Measurements from ENCODE around the gene ARMC6. TPM values are rescaled to one million over a fixed set of nuclear protein-coding genes. Genes with fewer than 3 reads are reported as not detected.

Gene ARMC6
- total RNA-seq, 4 donors from 2014 or later: 12.0 to 32.3 (median 15.6) TPM

DNA sequence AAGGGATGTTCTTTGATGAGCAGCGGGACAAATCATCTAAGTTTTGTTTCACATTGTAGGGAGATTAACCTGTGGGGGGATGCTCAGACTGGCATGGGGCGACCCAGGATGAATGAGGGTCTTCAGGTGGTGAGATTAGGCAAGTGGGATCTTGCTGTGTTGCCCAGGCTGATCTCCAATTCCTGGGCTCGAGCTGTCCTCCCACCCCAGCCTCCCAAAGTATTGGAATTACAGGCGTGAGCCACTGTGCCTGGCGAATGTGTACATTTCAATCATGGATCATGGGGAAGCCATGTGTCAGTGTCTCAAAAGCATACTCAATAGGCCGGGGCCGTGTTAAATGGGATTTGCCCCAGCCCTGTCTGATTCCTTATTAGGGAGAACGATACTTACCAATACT lies 38.5 kb downstream of the ARMC6 start:
- no peaks in the 10 kb centered on the region for H3K36me3 ChIP-seq
- no peaks in the 10 kb centered on the region for H3K9me3 ChIP-seq
- intact Hi-C loops (cut with DNase I; ENCODE audit: low total_unique reads): no loop called here

DNA sequence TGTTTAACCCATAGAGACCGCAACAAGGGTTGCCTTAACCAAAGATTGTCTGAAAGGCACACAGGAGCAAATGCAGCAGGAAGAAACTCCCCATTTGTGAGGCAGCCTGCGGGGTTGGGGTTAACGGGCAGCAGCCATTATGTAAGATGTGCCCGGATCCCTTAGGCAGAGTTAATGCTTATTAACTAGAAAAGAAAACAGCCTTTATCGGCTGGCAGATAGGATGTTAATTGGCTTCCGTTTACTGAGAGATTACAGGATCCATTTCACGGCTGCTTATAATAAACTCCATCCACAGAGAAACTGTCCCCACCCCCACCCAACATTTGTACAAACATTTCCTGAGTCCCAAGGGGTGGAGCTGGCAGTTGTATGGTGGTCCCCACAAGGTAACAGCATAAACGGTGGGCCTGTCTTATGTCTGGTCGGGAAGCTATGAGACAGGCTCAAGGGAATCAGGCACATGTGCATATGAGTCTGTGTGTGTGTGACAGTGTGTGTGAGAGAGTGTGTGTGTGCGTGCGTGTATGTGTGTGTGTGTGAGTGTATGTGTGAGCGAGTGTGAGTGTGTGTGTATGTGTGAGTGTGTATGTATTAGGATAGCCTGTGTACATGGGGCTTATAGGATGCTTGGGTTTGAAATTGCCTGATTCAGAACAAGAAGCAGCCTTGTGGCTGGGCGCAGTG lies 40.9 kb downstream of the ARMC6 start:
- TF ChIP-seq, protein P1, sequence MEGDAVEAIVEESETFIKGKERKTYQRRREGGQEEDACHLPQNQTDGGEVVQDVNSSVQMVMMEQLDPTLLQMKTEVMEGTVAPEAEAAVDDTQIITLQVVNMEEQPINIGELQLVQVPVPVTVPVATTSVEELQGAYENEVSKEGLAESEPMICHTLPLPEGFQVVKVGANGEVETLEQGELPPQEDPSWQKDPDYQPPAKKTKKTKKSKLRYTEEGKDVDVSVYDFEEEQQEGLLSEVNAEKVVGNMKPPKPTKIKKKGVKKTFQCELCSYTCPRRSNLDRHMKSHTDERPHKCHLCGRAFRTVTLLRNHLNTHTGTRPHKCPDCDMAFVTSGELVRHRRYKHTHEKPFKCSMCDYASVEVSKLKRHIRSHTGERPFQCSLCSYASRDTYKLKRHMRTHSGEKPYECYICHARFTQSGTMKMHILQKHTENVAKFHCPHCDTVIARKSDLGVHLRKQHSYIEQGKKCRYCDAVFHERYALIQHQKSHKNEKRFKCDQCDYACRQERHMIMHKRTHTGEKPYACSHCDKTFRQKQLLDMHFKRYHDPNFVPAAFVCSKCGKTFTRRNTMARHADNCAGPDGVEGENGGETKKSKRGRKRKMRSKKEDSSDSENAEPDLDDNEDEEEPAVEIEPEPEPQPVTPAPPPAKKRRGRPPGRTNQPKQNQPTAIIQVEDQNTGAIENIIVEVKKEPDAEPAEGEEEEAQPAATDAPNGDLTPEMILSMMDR (IDR thresholded peaks at IDR 0.05): no peak
- no peak for TF ChIP-seq POLR2A (IDR thresholded peaks at IDR 0.05)
- no peaks in the 10 kb centered on the region for H3K36me3 ChIP-seq
- no peaks in the 10 kb centered on the region for H3K9me3 ChIP-seq
- H3K27me3 ChIP-seq: no peaks in the 10 kb centered on the region
- H3K4me1 ChIP-seq: no peaks in the 10 kb centered on the region
- intact Hi-C loops (cut with DNase I; ENCODE audit: low total_unique reads): no loop called here
- no peak overlapping the region for H3K4me3 ChIP-seq
- no peak for DNase-seq
- H3K27ac ChIP-seq: no peak overlapping the region

More for the DNA sequence above, 38.5 kb downstream of the ARMC6 start:
- Histone ChIP-seq H3K4me1 (no peaks in the 10 kb centered on the region), H3K27me3 (no peaks in the 10 kb centered on the region), H3K27ac (no peak overlapping the region), H3K4me3 (no peak overlapping the region)
- no peak for TF ChIP-seq POLR2A (IDR thresholded peaks at IDR 0.05)
- TF ChIP-seq, protein P1 (IDR thresholded peaks at IDR 0.05): no peak
- DNase-seq: no peak

DNA sequence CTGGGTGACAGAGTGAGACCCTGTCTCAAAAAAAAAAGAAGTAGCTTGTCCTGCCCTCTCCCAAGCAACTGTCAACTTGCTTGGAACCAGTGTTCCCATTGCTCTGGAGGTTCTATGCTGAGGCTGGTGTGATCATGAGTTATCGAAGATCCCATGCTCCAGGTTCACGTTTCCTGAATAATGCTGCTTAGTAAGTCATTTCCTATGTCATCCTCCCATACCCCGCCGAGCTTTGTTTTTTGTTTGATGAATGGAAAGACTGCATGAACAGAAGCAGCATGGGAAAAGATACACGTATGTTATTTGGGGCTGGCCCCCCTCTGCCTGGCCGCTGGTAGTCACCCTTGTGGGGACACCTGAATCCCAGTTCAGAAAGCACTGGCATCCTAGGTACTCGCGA lies 41.7 kb downstream of the ARMC6 start:
- DNase-seq: no peak
- Histone ChIP-seq H3K9me3 (no peaks in the 10 kb centered on the region), H3K27ac (no peak overlapping the region), H3K36me3 (no peaks in the 10 kb centered on the region), H3K27me3 (no peaks in the 10 kb centered on the region), H3K4me1 (no peaks in the 10 kb centered on the region), H3K4me3 (no peak overlapping the region)
- intact Hi-C loops (cut with DNase I; ENCODE audit: low total_unique reads): no loop called here
- no peak for TF ChIP-seq POLR2A (IDR thresholded peaks at IDR 0.05)
- TF ChIP-seq, protein P1 (IDR thresholded peaks at IDR 0.05): no peak

DNA sequence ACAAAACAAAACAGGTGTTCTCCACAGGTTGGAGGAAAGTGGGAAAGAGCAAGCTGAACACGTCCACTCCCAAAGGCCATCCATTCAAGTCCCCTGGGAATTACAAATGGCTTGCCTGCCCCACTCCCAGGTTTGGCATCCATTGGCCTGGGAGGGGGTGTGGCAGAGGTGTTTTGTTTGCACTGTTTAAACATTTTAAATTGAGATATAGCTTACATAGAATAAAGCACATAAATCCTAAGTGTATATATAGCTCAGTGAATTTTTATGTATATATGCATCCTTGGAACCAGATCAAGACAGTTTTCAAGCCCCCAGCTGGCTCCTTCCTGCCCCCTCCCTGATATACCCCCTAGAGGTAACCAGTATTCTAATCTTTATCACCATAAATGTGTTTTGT lies 43.1 kb downstream of the ARMC6 start:
- intact Hi-C loops (cut with DNase I; ENCODE audit: low total_unique reads): no loop called here

DNA sequence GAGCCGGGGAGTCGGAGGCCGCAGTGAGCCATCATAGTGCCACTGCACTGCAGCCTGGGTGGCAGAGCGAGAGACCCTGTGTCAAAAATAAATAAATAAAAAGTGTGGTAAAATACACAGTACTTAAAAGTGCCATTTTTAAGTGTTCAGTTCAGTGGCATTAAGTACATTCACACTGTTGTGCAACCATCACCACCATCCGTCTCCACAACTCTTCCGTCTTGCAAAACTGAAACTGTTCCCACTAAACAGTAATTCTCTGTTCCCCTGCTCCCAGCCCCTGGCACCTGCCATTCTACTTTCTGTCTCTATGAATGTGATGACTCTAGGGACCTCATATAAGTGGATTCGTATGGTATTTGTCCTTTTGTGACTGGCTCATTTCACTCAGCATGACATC lies 43.7 kb downstream of the ARMC6 start:
- Histone ChIP-seq H3K4me3 (no peak overlapping the region), H3K36me3 (no peaks in the 10 kb centered on the region), H3K27me3 (no peaks in the 10 kb centered on the region), H3K9me3 (no peaks in the 10 kb centered on the region), H3K4me1 (no peaks in the 10 kb centered on the region), H3K27ac (no peak overlapping the region)
- DNase-seq: no peak
- TF ChIP-seq, protein P1 (IDR thresholded peaks at IDR 0.05): no peak
- no peak for TF ChIP-seq POLR2A (IDR thresholded peaks at IDR 0.05)
- intact Hi-C loops (cut with DNase I; ENCODE audit: low total_unique reads): no loop called here

More for the DNA sequence above, 43.1 kb downstream of the ARMC6 start:
- DNase-seq: no peak
- Histone ChIP-seq H3K27me3 (no peaks in the 10 kb centered on the region), H3K4me3 (no peak overlapping the region), H3K4me1 (no peaks in the 10 kb centered on the region), H3K9me3 (no peaks in the 10 kb centered on the region), H3K27ac (no peak overlapping the region), H3K36me3 (no peaks in the 10 kb centered on the region)
- TF ChIP-seq, protein P1 (IDR thresholded peaks at IDR 0.05): no peak
- no peak for TF ChIP-seq POLR2A (IDR thresholded peaks at IDR 0.05)

Data from uterus (tissue), 4 donors.